GM12892 (cell line): ENCODE data around the gene RNU1-1.
"Not testable (repeated sequence)": the region's sequence is repeated elsewhere in the genome, so short reads cannot be mapped to it uniquely, and the experiment has no call there.

Experiments used
- DNase-seq: peaks from one replicate; pipeline ENCODE4 v3.0.0; 2011; ENCODE audit not compliant: insufficient read length
- FAIRE-seq: peaks from 2 replicates; lab custom pipeline; 2011; peaks lifted over from hg19 to GRCh38; lab: Jason Lieb, UNC
- POLR2A ChIP-seq: IDR thresholded peaks from 2 replicates; pipeline ENCODE4 v1.6.1; 2011; ENCODE audit warnings: low read depth, low read length, control low read depth
- POLR2AphosphoS5 ChIP-seq: IDR thresholded peaks from 2 replicates; pipeline ENCODE4 v1.6.1; 2011; ENCODE audit warnings: low read depth, low read length, control low read depth
- TAF1 ChIP-seq: IDR thresholded peaks from 2 replicates; pipeline ENCODE4 v1.6.1; 2011; ENCODE audit warnings: low read depth, mild to moderate bottlenecking, control low read depth, low read length, borderline replicate concordance

The RNU1-1 gene

GRCh38 chr1:16528338-16528737 lies 14.3 kb upstream of the RNU1-1 start:
- not testable (repeated sequence) for DNase-seq, FAIRE-seq

GRCh38 chr1:16525769-16526168 lies 11.7 kb upstream of the RNU1-1 start:
- DNase-seq, FAIRE-seq: not testable (repeated sequence)

- FAIRE-seq, DNase-seq: not testable (repeated sequence)
Measured at GRCh38 chr1:16521679-16522078, 7.6 kb upstream of the RNU1-1 start.

DNA sequence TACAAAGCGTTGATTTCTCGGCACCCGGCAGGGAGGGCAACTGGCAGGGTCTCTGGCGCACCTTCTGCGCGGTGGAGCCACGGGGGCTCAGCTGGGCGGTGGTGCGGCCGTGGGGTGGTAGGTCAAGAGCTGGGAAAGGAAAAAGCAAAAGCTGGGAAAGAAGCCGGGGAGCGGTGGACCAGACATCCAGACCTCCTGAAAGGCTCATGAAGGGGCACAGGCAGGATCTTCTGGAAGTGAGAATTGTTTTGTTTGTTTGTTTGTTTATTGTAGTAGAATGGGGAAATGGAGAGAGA lies 7.2 kb upstream of the RNU1-1 start:
- TF ChIP-seq POLR2AphosphoS5 (no peak), TAF1 (no peak), POLR2A (no peak)
- FAIRE-seq (no peak), DNase-seq (no peak)

- FAIRE-seq, DNase-seq: not testable (repeated sequence)
Measured at GRCh38 chr1:16520435-16521287, 6.6 kb upstream of the RNU1-1 start.

DNA sequence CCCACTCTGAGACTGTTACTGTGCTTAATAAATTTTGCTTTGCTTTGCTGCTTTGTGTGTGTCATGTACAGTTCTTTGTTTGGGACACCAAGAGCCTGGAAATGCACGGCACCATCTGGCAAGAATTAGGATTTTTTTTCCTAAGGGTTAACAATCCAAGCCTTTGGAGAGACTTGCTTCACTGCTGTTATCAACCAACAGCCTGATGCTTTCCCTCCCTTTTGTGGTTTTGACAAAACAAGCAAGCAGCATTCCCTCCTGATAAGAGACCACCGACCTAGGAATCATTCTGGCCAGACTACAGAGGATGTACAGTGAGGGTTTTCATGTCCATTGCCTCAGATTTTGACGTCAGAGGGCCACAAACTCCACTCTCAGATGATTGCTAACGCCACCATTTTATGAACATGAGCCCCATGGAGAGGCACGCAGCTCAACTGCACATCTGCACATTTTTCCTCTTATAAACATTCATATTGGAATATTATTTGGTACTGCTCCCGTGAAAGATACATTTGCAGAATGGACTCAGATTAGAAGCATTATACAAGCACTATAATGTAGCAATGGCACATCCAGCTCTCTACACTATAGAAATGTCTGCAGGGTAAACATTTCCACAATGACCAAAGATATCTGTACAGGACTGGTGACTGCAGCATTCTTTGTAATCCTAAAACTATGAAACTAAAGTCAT lies 5.3 kb upstream of the RNU1-1 start:
- not testable (repeated sequence) for FAIRE-seq, DNase-seq

DNA sequence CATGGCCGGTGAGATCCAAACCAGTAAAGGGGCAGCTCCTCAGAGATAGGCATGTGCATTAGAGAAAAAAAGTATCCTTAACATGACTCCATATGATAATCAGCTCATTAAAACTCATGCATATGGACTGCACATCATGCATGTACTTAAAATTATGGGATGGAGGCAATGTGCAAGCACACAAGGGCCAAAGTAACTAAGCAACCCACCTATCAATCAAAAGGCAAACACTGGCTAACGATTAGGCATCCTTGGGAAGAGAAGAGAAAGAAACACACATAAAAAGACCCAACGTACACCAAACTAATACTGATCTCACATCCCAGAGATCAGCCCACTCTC lies 4.8 kb upstream of the RNU1-1 start:
- not testable (repeated sequence) for FAIRE-seq, DNase-seq

- DNase-seq, FAIRE-seq: not testable (repeated sequence)
Measured at GRCh38 chr1:16516694-16517410, 2.8 kb upstream of the RNU1-1 start.

GRCh38 chr1:16513412-16514106 lies 526 bp downstream of the RNU1-1 start:
- peak; percentile 97 for TF ChIP-seq POLR2AphosphoS5
- peak; percentile 93 for TF ChIP-seq POLR2A
- DNase-seq, FAIRE-seq: not testable (repeated sequence)

GRCh38 chr1:16512624-16513411 lies 1.3 kb downstream of the RNU1-1 start:
- not testable (repeated sequence) for DNase-seq, FAIRE-seq

DNA sequence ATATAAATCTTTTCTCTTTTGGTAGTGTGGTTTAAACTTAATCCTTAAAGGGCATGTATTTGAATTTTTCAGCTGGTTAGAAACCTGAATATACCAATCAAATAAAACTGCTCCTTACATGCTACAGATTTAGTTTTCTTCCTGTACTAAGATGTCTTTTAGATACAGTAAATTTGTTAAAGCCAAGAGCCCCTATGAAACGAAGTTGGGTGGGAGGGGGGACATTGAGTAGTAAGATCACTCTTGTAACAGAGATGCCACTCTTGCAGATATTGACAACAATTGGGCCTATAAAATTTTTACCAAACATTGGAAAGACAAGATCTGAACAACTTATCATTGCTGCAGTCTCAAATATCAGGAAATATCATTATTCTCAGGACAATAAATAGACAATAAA lies 2.2 kb downstream of the RNU1-1 start:
- DNase-seq, FAIRE-seq: not testable (repeated sequence)

DNA sequence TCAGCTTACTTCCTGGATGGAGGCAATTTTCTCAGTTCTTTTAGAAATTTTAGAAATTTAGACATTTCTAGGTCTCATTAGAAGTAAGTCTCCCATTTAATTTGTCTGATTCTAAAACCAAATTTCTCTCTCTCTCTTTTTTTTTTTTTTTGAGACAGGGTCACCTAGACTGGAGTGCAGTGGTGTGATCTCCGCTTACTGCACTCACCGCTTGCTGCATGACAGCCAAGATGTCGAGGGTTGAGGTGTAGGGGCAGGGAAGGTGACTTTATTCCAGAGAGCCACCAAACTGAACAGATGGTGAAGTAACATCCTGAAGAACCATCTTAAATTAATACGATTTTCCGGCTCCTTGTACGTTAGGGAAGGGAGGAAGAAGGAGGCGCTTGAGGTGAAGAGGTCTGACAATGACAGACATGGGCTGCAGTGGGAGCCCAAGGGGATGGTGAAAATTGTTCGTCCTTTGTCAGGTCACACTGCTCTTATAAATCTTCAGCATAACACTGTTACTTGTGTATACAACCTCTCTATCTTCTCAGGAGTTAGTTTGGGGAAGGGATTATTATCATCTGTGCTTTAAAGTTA lies 5.1 kb downstream of the RNU1-1 start:
- FAIRE-seq, DNase-seq: not testable (repeated sequence)

- not testable (repeated sequence) for DNase-seq, FAIRE-seq
Measured at GRCh38 chr1:16506364-16507136, 7.5 kb downstream of the RNU1-1 start.

- not testable (repeated sequence) for FAIRE-seq, DNase-seq
Measured at GRCh38 chr1:16505870-16506269, 8.2 kb downstream of the RNU1-1 start.
